ENCODE measurements around the gene EFCAB10. TPM values are rescaled to one million over a fixed set of nuclear protein-coding genes. Genes with fewer than 3 reads are reported as not detected.
"Not testable (repeated sequence)": the region's sequence is repeated elsewhere in the genome, so short reads cannot be mapped to it uniquely, and the experiment has no call there.

EFCAB10 gene
- total RNA-seq, 1 experiment from 2014 or later: not detected

- TSS peak; percentile 32 for BruUV-seq (replicated peaks)
- no peaks in the 10 kb centered on the region for H3K9me3 Mint-ChIP-seq (ENCODE audit: low read depth, unreplicated experiment)
- H3K27ac Mint-ChIP-seq (ENCODE audit: unreplicated experiment): no peak overlapping the region
- peaks cover 8% of the 10 kb centered on the region for H3K4me1 Mint-ChIP-seq (ENCODE audit: low read depth, unreplicated experiment)
- H3K27me3 Mint-ChIP-seq (ENCODE audit: unreplicated experiment): no peaks in the 10 kb centered on the region
- no peak overlapping the region for H3K4me3 Mint-ChIP-seq (ENCODE audit: low read depth, unreplicated experiment)
- intact Hi-C loops (cut with micrococcal nuclease; ENCODE audit: unreplicated experiment): no loop called here
- peaks cover 32% of the 10 kb centered on the region for H3K36me3 Mint-ChIP-seq (ENCODE audit: insufficient read depth, unreplicated experiment)
- DNase-seq: no peak
- CTCF ChIA-PET: no interaction called here
- TF ChIP-seq, protein P1, sequence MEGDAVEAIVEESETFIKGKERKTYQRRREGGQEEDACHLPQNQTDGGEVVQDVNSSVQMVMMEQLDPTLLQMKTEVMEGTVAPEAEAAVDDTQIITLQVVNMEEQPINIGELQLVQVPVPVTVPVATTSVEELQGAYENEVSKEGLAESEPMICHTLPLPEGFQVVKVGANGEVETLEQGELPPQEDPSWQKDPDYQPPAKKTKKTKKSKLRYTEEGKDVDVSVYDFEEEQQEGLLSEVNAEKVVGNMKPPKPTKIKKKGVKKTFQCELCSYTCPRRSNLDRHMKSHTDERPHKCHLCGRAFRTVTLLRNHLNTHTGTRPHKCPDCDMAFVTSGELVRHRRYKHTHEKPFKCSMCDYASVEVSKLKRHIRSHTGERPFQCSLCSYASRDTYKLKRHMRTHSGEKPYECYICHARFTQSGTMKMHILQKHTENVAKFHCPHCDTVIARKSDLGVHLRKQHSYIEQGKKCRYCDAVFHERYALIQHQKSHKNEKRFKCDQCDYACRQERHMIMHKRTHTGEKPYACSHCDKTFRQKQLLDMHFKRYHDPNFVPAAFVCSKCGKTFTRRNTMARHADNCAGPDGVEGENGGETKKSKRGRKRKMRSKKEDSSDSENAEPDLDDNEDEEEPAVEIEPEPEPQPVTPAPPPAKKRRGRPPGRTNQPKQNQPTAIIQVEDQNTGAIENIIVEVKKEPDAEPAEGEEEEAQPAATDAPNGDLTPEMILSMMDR (IDR thresholded peaks at IDR 0.05; ENCODE audit: unreplicated experiment): no peak
Observed at GRCh38 chr7:105519353-105519752, 61.9 kb downstream of the EFCAB10 start.

DNA sequence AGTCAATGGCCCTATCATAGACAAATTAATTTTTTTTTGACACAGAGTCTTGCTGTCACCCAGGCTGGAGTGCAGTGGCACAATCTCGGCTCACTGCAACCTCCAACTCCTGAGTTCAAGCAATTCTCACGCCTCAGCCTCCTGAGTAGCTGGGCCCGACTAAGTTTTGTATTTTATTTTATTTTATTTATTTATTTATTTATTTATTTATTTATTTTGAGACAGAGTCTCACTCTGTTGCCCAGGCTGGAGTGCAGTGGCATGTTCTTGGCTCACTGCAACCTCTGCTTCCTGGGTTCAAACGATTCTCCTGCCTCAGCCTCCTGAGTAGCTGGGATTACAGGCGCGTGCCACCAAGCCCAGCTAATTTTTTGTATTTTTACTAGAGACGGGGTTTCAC is 65.7 kb downstream of the EFCAB10 start:
- CTCF ChIA-PET; H3K27me3 Mint-ChIP-seq (ENCODE audit: unreplicated experiment); H3K4me3 Mint-ChIP-seq (ENCODE audit: low read depth, unreplicated experiment); BruUV-seq (replicated peaks); H3K9me3 Mint-ChIP-seq (ENCODE audit: low read depth, unreplicated experiment); H3K27ac Mint-ChIP-seq (ENCODE audit: unreplicated experiment); DNase-seq; intact Hi-C loops (cut with micrococcal nuclease; ENCODE audit: unreplicated experiment): not testable (repeated sequence)
- peaks cover 21% of the 10 kb centered on the region for H3K4me1 Mint-ChIP-seq (ENCODE audit: low read depth, unreplicated experiment)
- peaks cover 17% of the 10 kb centered on the region for H3K36me3 Mint-ChIP-seq (ENCODE audit: insufficient read depth, unreplicated experiment)

Other genes with a start within 250 kb of the EFCAB10 start
- 36.9 and 40.2 TPM in 2 replicates for gene SRPK2, start 192.6 kb downstream of the EFCAB10 start, total RNA-seq (2022)
- 28.4 and 29.1 TPM in 2 replicates for gene PUS7, start 59.2 kb downstream of the EFCAB10 start, total RNA-seq (2022)
- gene RINT1, start 49.3 kb downstream of the EFCAB10 start, total RNA-seq (2022): 17.1 and 18.6 TPM in 2 replicates

Data from Calu3 (cell line).